Thyroid gland (tissue), 4 donors: ENCODE results near the gene CGB3. TPM values are rescaled to one million over a fixed set of nuclear protein-coding genes. Genes with fewer than 3 reads are reported as not detected.

Source experiments
- DNase-seq, 2 donors: peaks; one replicate each; pipeline ENCODE4 v3.0.0-alpha.2; 2019
- H3K27ac ChIP-seq, 3 donors: fragments of 200-600 bp; sonication (generic); 1 replicate in 2 of 3; 2 replicates in 1 of 3; pipeline ENCODE4 v1.5.1; 2016 to 2019; ENCODE audit warnings: mild to moderate bottlenecking in 1 of 3, moderate library complexity in 1 of 3
- H3K27me3 ChIP-seq: fragments of 200-600 bp; sonication (generic); one replicate; pipeline ENCODE4 v1.5.1; 2019
- H3K36me3 ChIP-seq, 2 donors: fragments of 200-600 bp; sonication (generic); one replicate each; pipeline ENCODE4 v1.5.1; 2016 to 2019
- H3K4me1 ChIP-seq, 2 donors: fragments of 200-600 bp; sonication (generic); one replicate each; pipeline ENCODE4 v1.5.1; 2017 to 2019
- H3K4me3 ChIP-seq, 3 donors: fragments of 200-600 bp; sonication (generic); replicated peaks in 1 of 3; 1 replicate in 2 of 3; 2 replicates in 1 of 3; pipeline ENCODE4 v1.5.1; 2016; ENCODE audit warnings: mild to moderate bottlenecking in 1 of 3
- H3K9me3 ChIP-seq: fragments of 200-600 bp; sonication (generic); one replicate; pipeline ENCODE4 v1.5.1; 2017
- POLR2A ChIP-seq, 2 donors: fragments of 450-650 bp; IDR thresholded peaks; one replicate each; pipeline ENCODE4 v1.6.1; 2017; ENCODE audit warnings: antibody characterized with exemption in 2 of 2, mild to moderate bottlenecking in 2 of 2, moderate library complexity in 1 of 2
- WGBS, 2 donors: methylation state at CpG; one replicate each; pipeline ENCODE4 v1.1.5; 2017; 5-methylcytosine and 5-hydroxymethylcytosine counted together
- intact Hi-C: fragments of 100-400 bp; cut with DNase I; formaldehyde crosslinking; loops from one replicate; pipeline ENCODE4 v1.15.1; 2023
- total RNA-seq, 4 donors: library from RNA; depleted of rRNA; stranded (reverse); fragments of >200 nt; gene quantifications; one replicate each; pipeline ENCODE4 v1.2.3, GENCODE V29; 2016
- TF ChIP-seq, protein P1 (sequence below), 6 experiments: fragments of 200-600 bp in 3 of 6; fragments of 450-650 bp in 3 of 6; sonication (generic) in 3 of 6; IDR thresholded peaks; one replicate each; pipeline ENCODE4 v1.5.1; 2016 to 2019; ENCODE audit warnings: antibody characterized with exemption in 6 of 6, mild to moderate bottlenecking in 2 of 6, inconsistent platforms in 1 of 6, moderate library complexity in 1 of 6

The CGB3 gene
- total RNA-seq, 4 donors from 2014 or later = not detected

DNA sequence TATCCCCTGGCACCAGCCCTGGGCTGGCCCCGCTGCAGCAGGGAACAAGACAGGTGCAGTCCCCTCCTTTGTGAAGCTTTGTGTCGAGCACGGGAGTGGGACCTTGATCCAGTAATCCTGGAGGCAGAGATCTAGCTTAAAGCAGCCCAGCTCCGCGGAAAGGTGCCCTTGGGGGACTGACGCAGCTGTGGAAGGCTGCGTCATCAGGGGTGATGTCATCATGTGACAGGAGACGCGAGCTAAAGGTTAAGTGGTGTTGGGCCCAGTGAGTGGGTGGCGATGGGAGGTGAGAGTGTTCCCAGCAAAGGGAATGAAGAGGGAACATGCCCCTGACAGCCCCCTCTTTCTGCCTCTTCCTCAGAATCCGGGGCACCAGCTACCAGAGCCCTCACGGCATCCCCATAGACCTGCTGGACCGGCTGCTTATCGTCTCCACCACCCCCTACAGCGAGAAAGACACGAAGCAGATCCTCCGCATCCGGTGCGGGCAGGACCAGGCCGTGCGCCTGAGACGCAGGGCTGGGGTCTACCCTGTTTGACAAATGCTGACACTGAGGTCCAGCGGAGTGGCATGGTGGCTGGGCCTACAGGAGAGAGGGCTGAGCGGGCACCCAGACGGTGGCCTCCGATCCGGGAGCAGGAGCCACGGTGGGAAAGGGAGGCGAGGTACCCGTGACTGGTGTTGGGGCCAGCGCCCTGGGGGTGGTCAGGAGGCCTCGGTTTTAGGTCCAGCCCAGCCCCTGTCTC is 9.8 kb downstream of the CGB3 start:
- no peaks in the 10 kb centered on the region for H3K9me3 ChIP-seq
- no peak overlapping the region for H3K27ac ChIP-seq
- peaks cover 16 to 19% of the 10 kb centered on the region in 2 donors for H3K4me1 ChIP-seq
- no peak overlapping the region for H3K4me3 ChIP-seq
- TF ChIP-seq, protein P1, sequence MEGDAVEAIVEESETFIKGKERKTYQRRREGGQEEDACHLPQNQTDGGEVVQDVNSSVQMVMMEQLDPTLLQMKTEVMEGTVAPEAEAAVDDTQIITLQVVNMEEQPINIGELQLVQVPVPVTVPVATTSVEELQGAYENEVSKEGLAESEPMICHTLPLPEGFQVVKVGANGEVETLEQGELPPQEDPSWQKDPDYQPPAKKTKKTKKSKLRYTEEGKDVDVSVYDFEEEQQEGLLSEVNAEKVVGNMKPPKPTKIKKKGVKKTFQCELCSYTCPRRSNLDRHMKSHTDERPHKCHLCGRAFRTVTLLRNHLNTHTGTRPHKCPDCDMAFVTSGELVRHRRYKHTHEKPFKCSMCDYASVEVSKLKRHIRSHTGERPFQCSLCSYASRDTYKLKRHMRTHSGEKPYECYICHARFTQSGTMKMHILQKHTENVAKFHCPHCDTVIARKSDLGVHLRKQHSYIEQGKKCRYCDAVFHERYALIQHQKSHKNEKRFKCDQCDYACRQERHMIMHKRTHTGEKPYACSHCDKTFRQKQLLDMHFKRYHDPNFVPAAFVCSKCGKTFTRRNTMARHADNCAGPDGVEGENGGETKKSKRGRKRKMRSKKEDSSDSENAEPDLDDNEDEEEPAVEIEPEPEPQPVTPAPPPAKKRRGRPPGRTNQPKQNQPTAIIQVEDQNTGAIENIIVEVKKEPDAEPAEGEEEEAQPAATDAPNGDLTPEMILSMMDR (IDR thresholded peaks at IDR 0.05) = no peak
- no peak for TF ChIP-seq POLR2A (IDR thresholded peaks at IDR 0.05)
- peaks cover 25 to 34% of the 10 kb centered on the region in 2 donors for H3K36me3 ChIP-seq
- no peaks in the 10 kb centered on the region for H3K27me3 ChIP-seq
- no peak for DNase-seq
- 94% methylated on average over 31 to 32 of the region's 32 CpGs for WGBS, 2 donors
- intact Hi-C loops = no loop called here

DNA sequence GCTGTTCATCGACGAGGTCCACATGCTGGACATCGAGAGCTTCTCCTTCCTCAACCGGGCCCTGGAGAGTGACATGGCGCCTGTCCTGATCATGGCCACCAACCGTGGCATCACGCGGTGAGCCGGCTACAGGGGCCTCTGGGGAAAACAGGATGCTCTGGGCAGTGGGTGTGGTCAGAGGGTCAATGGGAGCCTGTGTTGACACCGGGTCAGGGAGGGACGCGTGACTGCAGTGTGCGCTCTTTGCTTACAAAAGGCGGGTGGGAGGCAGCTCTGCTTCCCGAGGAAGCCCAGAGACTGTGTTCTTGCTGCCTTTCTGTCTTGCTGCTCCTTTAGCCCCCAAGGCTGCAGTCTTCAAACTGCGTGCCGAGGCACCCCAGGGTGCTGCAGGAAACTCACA is 12.9 kb downstream of the CGB3 start:
- no peak for DNase-seq
- Histone ChIP-seq H3K27me3 (no peaks in the 10 kb centered on the region), H3K9me3 (no peaks in the 10 kb centered on the region), H3K27ac (no peak overlapping the region), H3K36me3 (peaks cover 39 to 47% of the 10 kb centered on the region in 2 donors), H3K4me3 (no peak overlapping the region), H3K4me1 (no peaks in the 10 kb centered on the region)
- TF ChIP-seq, protein P1 (IDR thresholded peaks at IDR 0.05) = no peak
- no peak for TF ChIP-seq POLR2A (IDR thresholded peaks at IDR 0.05)
- intact Hi-C loops = no loop called here
- 90 to 95% methylated on average over 10 to 17 of the region's 17 CpGs for WGBS, 2 donors

DNA sequence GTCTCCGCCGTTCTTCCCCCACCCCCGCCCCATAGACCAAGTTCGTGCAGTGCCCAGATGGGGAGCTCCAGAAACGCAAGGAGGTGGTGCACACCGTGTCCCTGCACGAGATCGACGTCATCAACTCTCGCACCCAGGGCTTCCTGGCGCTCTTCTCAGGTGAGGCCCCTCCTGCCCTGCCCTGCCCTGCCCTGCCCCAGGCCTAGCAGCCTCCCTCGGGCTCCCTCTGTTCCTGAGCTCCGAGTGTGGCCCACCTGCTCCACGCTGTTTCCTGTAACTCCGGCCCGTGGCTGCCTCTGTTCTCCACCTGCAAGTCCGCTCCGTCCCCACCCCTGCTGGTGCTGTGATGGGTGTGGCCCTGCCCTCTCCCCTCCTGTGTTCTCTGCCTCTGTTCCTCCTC is 13.7 kb downstream of the CGB3 start:
- no peak for TF ChIP-seq POLR2A (IDR thresholded peaks at IDR 0.05)
- TF ChIP-seq, protein P1 (IDR thresholded peaks at IDR 0.05) = no peak
- Histone ChIP-seq H3K36me3 (peaks cover 45 to 55% of the 10 kb centered on the region in 2 donors), H3K27me3 (no peaks in the 10 kb centered on the region), H3K27ac (no peak overlapping the region), H3K4me3 (no peak overlapping the region), H3K4me1 (no peaks in the 10 kb centered on the region), H3K9me3 (no peaks in the 10 kb centered on the region)
- DNase-seq = no peak
- intact Hi-C loops = no loop called here
- 91 to 95% methylated on average over 16 to 18 of the region's 18 CpGs for WGBS, 2 donors

DNA sequence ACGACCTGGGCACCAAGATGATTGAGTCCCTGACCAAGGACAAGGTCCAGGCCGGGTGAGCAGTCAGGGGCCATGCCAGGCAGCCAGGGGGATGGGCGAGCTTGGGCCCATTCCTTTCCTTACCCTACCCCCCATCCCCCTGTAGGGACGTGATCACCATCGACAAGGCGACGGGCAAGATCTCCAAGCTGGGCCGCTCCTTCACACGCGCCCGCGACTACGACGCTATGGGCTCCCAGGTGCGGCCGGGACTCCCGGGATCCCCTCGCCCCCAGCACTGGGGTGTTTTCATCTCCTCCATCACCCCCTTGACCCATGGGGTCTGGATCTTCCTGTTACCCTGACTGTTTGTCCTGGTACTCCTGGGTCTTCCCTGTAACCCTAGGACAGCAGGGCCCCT is 14.3 kb downstream of the CGB3 start:
- no peak for DNase-seq
- Histone ChIP-seq H3K9me3 (no peaks in the 10 kb centered on the region), H3K4me1 (no peaks in the 10 kb centered on the region), H3K27me3 (no peaks in the 10 kb centered on the region), H3K27ac (no peak overlapping the region), H3K36me3 (peaks cover 51 to 60% of the 10 kb centered on the region in 2 donors), H3K4me3 (no peak overlapping the region)
- TF ChIP-seq POLR2A (IDR thresholded peaks at IDR 0.05) = no peak
- TF ChIP-seq, protein P1 (IDR thresholded peaks at IDR 0.05) = no peak
- 96 to 97% methylated on average over 16 to 18 of the region's 18 CpGs for WGBS, 2 donors
- intact Hi-C loops = no loop called here

DNA sequence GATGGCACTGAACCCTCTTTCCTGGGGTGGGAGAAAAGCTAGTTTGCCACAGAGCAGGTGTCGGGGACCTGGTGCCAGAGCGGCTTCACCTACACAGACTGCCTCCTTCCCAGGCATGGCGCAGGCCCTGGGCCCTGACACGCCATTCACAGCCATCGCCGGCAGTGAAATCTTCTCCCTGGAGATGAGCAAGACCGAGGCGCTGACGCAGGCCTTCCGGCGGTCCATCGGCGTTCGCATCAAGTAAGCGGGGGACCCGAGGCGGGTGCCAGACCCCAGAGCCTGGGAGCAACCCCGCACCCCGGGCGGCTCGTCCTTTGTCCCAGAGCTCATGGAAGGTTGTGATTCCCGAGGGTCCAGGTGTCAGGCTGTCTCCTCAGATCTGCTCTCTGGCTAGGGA is 17.2 kb downstream of the CGB3 start:
- DNase-seq = no peak
- no peak overlapping the region for H3K27ac ChIP-seq
- TF ChIP-seq POLR2A (IDR thresholded peaks at IDR 0.05) = no peak
- TF ChIP-seq, protein P1 (IDR thresholded peaks at IDR 0.05) = no peak
- H3K27me3 ChIP-seq = no peaks in the 10 kb centered on the region
- intact Hi-C loops = no loop called here
- 94 to 95% methylated on average over 7 to 22 of the region's 22 CpGs for WGBS, 2 donors
- no peak overlapping the region for H3K4me3 ChIP-seq
- H3K36me3 ChIP-seq = peaks cover 57 to 61% of the 10 kb centered on the region in 2 donors
- H3K9me3 ChIP-seq = no peaks in the 10 kb centered on the region
- no peaks in the 10 kb centered on the region for H3K4me1 ChIP-seq
